Stimulated activated CD8-positive, alpha-beta memory T cell treated with anti-CD3 and anti-CD28 coated beads, Interleukin-4, amount 100 ng/mL, for 48 hours (primary cell): ENCODE measurements around the gene PNPLA6.
"Not testable (repeated sequence)": the region's sequence is repeated elsewhere in the genome, so short reads cannot be mapped to it uniquely, and the experiment has no call there.

Source experiments
- DNase-seq: peaks from one replicate; pipeline ENCODE4 v3.0.0-alpha.2; 2020

Gene PNPLA6

GRCh38 chr19:7533925-7534480 is 1.5 kb upstream of the PNPLA6 start:
- DNase-seq = peak; percentile 87

- peak; percentile 67 for DNase-seq
Measured at GRCh38 chr19:7534531-7535046, 928 bp upstream of the PNPLA6 start.

DNA sequence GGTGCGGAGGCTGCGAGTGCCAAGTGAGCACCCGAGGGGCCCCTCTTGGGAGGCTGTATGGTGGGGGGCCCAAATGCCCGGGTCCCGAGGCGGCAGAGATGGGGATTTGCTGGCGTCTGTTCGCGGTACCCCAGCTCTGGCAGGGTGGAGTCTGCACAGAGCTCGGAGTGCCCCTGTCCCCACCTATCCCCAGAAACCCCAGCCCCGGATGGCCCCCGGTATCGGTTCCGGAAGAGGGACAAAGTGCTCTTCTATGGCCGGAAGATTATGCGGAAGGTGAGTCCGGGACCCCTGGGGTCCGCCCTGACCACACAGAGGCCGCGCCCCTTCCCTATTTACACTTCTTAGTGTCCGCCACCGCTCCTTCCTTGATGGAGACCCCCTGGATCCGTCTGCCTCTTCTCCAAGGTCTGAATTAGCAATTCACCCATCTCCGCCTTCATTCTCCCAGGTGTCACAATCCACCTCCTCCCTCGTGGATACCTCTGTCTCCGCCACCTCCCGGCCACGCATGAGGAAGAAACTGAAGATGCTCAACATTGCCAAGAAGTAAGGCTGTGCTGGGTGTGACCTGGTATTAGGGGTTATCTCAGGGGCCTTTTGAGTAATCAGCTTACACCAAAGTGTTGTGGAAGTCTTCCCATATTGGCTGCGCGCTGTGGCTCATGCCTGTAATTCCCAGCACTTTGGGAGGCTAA is 630 bp downstream of the PNPLA6 start:
- no peak for DNase-seq

GRCh38 chr19:7538990-7539389 is 3.5 kb downstream of the PNPLA6 start:
- DNase-seq = not testable (repeated sequence)

GRCh38 chr19:7539827-7540425 is 4.4 kb downstream of the PNPLA6 start:
- no peak for DNase-seq

- DNase-seq = peak; percentile 80
Measured at GRCh38 chr19:7540761-7541474, 5.4 kb downstream of the PNPLA6 start.

GRCh38 chr19:7541475-7541824 is 5.9 kb downstream of the PNPLA6 start:
- no peak for DNase-seq

- no peak for DNase-seq
Measured at GRCh38 chr19:7541828-7542443, 6.4 kb downstream of the PNPLA6 start.

DNA sequence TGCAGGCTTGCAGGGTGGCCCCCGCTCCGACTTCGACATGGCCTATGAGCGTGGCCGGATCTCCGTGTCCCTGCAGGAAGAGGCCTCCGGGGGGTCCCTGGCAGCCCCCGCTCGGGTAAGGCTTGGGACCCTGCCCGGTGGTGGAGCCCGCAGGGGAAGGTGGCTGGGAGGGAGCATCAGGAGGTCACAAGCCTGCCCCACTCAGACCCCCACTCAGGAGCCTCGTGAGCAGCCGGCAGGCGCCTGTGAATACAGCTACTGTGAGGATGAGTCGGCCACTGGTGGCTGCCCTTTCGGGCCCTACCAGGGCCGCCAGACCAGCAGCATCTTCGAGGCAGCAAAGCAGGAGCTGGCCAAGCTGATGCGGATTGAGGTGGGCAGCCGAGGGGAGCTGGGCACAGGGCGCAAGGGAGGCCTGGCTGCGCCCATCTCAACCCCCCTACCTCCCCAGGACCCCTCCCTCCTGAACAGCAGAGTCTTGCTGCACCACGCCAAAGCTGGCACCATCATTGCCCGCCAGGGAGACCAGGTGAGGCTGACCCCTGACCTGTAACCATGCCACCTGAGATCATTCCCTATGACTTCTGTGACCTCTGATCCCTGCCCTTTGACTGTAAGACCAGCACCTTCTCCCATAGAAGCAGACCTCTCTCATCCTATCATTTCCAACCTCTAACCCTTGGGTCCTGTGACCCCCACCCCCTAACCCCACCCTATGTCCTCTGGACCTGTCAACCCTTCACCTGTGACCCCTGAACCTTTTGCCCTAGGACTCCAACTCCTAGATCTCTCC is 7.2 kb downstream of the PNPLA6 start:
- DNase-seq = no peak

DNA sequence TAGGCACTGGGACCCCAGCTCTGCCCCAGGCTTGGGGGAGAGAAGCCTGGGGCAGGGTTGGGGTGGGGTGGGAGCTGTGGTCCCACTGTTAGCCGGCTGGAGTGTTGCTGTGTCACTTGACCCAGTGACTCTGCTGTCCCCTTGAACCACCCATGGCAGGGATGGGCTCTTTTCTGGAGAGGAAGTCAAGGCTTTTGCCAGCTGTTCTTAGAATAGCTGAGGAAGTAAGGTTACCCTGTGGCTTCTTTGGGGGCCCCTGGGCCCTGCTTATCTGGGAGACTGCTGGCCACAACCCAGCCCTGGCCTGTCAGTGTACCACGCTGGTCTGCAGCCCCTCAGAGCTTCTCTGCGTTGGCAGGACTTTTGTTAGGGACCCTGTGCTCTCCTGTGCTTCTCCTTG is 9.1 kb downstream of the PNPLA6 start:
- no peak for DNase-seq

- no peak for DNase-seq
Measured at GRCh38 chr19:7545300-7545699, 9.8 kb downstream of the PNPLA6 start.

DNA sequence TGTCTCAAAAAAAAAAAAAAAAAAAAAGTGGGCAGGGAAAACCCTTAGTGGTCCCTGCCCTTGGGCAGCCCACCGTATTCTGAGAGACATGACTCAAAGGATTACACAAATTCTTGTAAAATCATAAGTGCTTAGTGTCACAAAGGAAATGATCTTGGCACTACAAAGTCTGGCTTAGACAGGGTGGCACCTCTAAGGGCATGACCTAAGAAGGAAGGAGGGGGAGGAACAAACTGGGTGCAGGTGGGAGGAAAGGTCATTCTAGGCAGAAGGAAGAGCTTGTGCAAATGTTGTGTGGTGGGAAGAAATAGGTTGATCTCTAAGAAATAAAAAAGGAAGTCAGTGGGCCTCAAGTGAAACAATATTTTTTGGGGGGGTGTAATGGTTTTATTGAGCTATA is 10.4 kb downstream of the PNPLA6 start:
- DNase-seq = no peak

DNA sequence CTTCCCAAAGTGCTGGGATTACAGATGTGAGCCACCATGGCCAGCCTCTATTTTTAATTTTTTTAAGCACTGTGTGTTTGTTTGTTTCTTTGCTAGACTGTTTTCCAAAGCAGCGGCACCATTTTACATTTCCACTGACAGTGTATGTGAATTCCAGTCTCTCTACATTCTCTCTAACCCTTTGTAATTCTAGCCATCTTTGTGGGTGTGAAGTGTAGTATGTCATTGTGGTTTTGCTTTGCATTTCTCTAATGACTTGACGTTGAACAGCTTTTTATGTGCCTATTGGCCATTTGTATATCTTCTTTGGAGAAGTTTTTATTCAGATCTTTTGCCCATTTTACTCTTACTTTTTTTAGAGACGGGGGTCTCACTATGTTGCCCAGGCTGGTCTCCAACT is 11.6 kb downstream of the PNPLA6 start:
- no peak for DNase-seq

DNA sequence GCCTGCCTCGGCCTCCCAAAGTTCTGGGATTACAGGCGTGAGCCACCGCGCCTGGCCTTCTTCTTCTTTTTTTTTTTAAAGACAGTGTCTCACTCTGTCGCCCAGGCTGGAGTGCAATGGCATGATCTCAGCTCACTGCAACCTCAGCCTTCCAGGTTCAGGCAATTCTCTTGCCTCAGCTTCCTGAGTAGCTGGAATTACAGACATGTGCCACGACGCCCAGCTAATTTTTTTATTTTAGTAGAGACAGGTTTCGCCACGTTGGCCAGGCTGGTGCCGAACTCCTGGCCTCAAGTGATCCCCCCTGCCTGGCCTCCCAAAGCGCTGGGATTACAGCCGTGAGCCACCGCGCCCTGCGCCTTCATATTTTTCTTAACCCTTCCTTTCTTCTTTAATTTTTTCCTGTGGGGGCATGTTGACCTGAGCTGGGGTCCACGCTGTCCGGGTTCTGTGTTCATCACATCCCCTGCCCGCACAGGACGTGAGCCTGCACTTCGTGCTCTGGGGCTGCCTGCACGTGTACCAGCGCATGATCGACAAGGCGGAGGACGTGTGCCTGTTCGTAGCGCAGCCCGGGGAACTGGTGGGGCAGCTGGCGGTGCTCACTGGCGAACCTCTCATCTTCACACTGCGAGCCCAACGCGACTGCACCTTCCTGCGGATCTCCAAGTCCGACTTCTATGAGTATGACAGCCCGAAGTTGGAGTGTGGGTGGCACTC is 14.1 kb downstream of the PNPLA6 start:
- DNase-seq = no peak

- DNase-seq = no peak
Measured at GRCh38 chr19:7550169-7550770, 14.8 kb downstream of the PNPLA6 start.

DNA sequence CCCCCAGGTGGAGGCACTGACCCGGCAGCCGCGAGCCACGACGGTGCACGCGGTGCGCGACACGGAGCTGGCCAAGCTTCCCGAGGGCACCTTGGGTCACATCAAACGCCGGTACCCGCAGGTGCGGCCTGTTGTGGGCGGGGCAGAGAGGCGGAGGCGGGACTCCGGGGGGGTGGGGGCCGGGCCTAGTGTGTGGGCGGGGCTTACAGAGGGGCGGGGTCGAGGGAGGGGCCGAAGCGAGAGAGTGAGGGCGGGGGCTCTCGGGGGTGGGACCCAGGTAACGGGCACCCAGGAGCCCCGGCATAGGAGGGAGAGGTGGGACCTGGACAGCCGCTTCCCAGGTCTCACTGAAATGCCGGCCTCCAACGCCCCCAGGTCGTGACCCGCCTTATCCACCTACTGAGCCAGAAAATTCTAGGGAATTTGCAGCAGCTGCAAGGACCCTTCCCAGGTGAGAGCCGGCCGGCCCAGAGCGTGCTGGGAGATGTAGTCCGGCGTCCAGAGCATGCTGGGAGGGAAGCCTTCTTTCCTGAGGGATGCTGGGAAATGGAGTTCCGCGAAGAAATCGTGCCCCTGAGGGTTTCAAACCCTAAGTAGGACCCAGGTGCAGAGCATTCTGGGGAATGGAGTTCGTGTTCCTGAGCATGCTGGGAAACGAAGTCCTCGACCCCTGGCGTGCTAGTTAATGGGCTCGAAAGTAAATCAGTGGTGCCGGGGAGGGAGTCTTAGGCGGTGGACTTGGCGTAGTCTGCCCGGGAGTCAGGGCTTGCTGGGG is 15.7 kb downstream of the PNPLA6 start:
- DNase-seq = peak; percentile 56

GRCh38 chr19:7552781-7553180 is 17.3 kb downstream of the PNPLA6 start:
- DNase-seq = no peak

GRCh38 chr19:7554565-7554964 is 19.0 kb downstream of the PNPLA6 start:
- no peak for DNase-seq

- DNase-seq = peak; percentile 66
Measured at GRCh38 chr19:7554990-7555864, 19.7 kb downstream of the PNPLA6 start.
